ENCODE data around the gene MAGI1.

GRCh38 chr3:65343026-65343425 is 695.7 kb downstream of the MAGI1 start:
- TF ChIP-seq CTCF (conservative IDR thresholded peaks at IDR 0.05; ENCODE audit: low read length): no peak
- no peak for TF ChIP-seq EZH2phosphoT487 (IDR thresholded peaks at IDR 0.05; ENCODE audit: borderline replicate concordance)

All from Loucy (cell line).